ENCODE data around the gene RASSF5.

GRCh38 chr1:206604861-206605260, 97.5 kb downstream of the RASSF5 start:
- TF ChIP-seq CTCF (IDR thresholded peaks at IDR 0.05; ENCODE audit: borderline replicate concordance, extremely low read depth, low read length, poor library complexity, severe bottlenecking), result no peak
- TF ChIP-seq EZH2 (IDR thresholded peaks at IDR 0.05; ENCODE audit: borderline replicate concordance, low read depth, low read length, severe bottlenecking), result no peak

Data from DND-41 (cell line).